ENCODE results near the gene ZNF835. TPM values are rescaled to one million over a fixed set of nuclear protein-coding genes. Genes with fewer than 3 reads are reported as not detected.

The ZNF835 gene
- polyA plus RNA-seq (2013) = 0.51 and 0.77 TPM in 2 replicates

DNA sequence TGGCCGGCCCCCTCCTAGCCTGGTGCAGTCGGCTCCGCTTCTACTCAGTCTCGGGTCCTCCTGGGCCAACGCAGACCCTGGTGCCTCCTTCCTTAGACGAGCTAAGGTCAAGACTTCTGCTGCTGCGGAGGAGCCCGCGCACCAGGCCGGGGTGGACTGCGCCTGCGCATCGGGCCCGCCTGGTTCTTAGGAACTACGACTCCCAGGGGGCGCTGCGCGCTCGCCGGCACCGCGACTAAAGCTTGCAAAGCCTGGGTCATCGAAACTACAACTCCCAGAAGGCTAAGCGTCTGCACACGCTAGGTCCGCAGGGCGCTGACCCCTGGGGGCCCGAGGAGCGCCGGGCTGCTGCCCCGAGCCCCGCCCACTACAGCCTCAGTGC lies at the start of gene ZNF835:
Gene ZNF835 (minus strand): TSS at position 145 of the 382 bp plus-strand sequence. CDS start 6,559 bp downstream, outside the sequence.
- no peak within 1 kb of the TSS for H4K91ac ChIP-seq (ENCODE audit: low read depth, low read length)
- H3K36me3 ChIP-seq (ENCODE audit: control insufficient read depth in 1 of 2, insufficient read depth in 2 of 2, low read length in 2 of 2) = no peaks in the 10 kb centered on the region
- H3K27me3 ChIP-seq (ENCODE audit: insufficient read depth, low read length) = no peaks in the 10 kb centered on the region
- H2AFZ ChIP-seq (ENCODE audit: insufficient read depth, low read length, poor library complexity) = peak within 1 kb of the TSS; percentile 65
- H3K4me3 ChIP-seq (ENCODE audit: low read depth, low read length) = peak within 1 kb of the TSS; percentile 53
- H3K14ac ChIP-seq (ENCODE audit: low read length) = no peak within 1 kb of the TSS
- H3K23ac ChIP-seq (ENCODE audit: low read length) = no peak within 1 kb of the TSS
- no peaks in the 10 kb centered on the region for H3K79me2 ChIP-seq (ENCODE audit: control insufficient read depth, insufficient read depth, low read length, poor library complexity)
- DNase-seq = peak; percentile 88 to 95
- H3K27ac ChIP-seq (ENCODE audit: low read depth, low read length) = no peak within 1 kb of the TSS
- H2AK5ac ChIP-seq (ENCODE audit: low read length) = no peak within 1 kb of the TSS
- no peak within 1 kb of the TSS for H2BK12ac ChIP-seq (ENCODE audit: low read length)
- no peak within 1 kb of the TSS for H3K18ac ChIP-seq (ENCODE audit: low read length)
- peak within 1 kb of the TSS; percentile 70 for H3K4me2 ChIP-seq (ENCODE audit: low read length)
- WGBS (ENCODE audit: extremely low coverage, insufficient coverage, insufficient read length) = no CpG with 5 or more reads among the region's 32 CpGs
- no peak within 1 kb of the TSS for H3K4ac ChIP-seq (ENCODE audit: low read depth, low read length)
- H3K9me3 ChIP-seq (ENCODE audit: insufficient read depth, low read depth, low read length) = peaks cover 34% of the 10 kb centered on the region
- no peak within 1 kb of the TSS for H2BK120ac ChIP-seq (ENCODE audit: insufficient read depth, low read length, poor library complexity)
- peaks cover 4 to 5% of the 10 kb centered on the region in 2 experiments for H3K4me1 ChIP-seq (ENCODE audit: control insufficient read depth in 1 of 2, insufficient read depth in 2 of 2, low read length in 2 of 2)
- H2BK5ac ChIP-seq (ENCODE audit: low read depth, low read length, poor library complexity) = no peak within 1 kb of the TSS
- H3K79me1 ChIP-seq (ENCODE audit: low read length) = no peaks in the 10 kb centered on the region
- peak within 1 kb of the TSS; percentile 5 for H4K12ac ChIP-seq (ENCODE audit: low read depth, low read length)
- peak within 1 kb of the TSS; percentile 68 for H4K8ac ChIP-seq (ENCODE audit: low read depth, low read length)
- no peak within 1 kb of the TSS for H3K9ac ChIP-seq (ENCODE audit: low read length)

DNA sequence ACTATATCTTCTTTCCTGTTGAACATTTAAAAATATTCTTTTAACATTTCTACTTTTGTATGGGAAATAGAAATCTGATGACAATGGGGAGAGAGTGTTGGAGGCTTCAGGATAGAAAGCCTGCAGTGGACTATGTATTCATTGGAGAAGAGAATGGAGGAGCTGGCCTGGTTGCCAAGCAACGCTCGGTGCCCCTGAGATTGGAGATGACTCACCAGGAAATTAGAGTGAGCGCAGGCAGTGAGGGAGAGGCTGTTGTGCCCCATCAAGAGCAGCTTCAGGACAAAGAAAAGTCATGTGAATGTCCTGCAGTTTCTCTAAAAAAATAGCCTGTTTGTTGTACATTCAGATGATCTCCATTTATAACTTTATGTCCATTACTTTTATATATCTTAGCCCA lies 48.7 kb upstream of the ZNF835 start:
- no peak overlapping the region for H2AFZ ChIP-seq (ENCODE audit: insufficient read depth, low read length, poor library complexity)
- no peak overlapping the region for H4K12ac ChIP-seq (ENCODE audit: low read depth, low read length)
- no peak overlapping the region for H4K91ac ChIP-seq (ENCODE audit: low read depth, low read length)
- H3K23ac ChIP-seq (ENCODE audit: low read length) = no peak overlapping the region
- H3K9ac ChIP-seq (ENCODE audit: low read length) = no peak overlapping the region
- peaks cover 13% of the 10 kb centered on the region for H3K9me3 ChIP-seq (ENCODE audit: insufficient read depth, low read depth, low read length)
- H3K4me2 ChIP-seq (ENCODE audit: low read length) = no peak overlapping the region
- no peaks in the 10 kb centered on the region for H3K4me1 ChIP-seq (ENCODE audit: control insufficient read depth in 1 of 2, insufficient read depth in 2 of 2, low read length in 2 of 2)
- no peak overlapping the region for H3K14ac ChIP-seq (ENCODE audit: low read length)
- no peak overlapping the region for H4K8ac ChIP-seq (ENCODE audit: low read depth, low read length)
- H3K4ac ChIP-seq (ENCODE audit: low read depth, low read length) = no peak overlapping the region
- no CpG with 5 or more reads among the region's 3 CpGs for WGBS (ENCODE audit: extremely low coverage, insufficient coverage, insufficient read length)
- no peak overlapping the region for H2BK120ac ChIP-seq (ENCODE audit: insufficient read depth, low read length, poor library complexity)
- H3K27me3 ChIP-seq (ENCODE audit: insufficient read depth, low read length) = no peaks in the 10 kb centered on the region
- H3K36me3 ChIP-seq (ENCODE audit: control insufficient read depth in 1 of 2, insufficient read depth in 2 of 2, low read length in 2 of 2) = no peaks in the 10 kb centered on the region
- no peaks in the 10 kb centered on the region for H3K79me1 ChIP-seq (ENCODE audit: low read length)
- no peak overlapping the region for H2AK5ac ChIP-seq (ENCODE audit: low read length)
- no peak overlapping the region for H2BK12ac ChIP-seq (ENCODE audit: low read length)
- no peak for DNase-seq
- H3K4me3 ChIP-seq (ENCODE audit: low read depth, low read length) = no peak overlapping the region
- H3K27ac ChIP-seq (ENCODE audit: low read depth, low read length) = no peak overlapping the region
- H3K79me2 ChIP-seq (ENCODE audit: control insufficient read depth, insufficient read depth, low read length, poor library complexity) = no peaks in the 10 kb centered on the region
- H2BK5ac ChIP-seq (ENCODE audit: low read depth, low read length, poor library complexity) = no peak overlapping the region
- no peak overlapping the region for H3K18ac ChIP-seq (ENCODE audit: low read length)

DNA sequence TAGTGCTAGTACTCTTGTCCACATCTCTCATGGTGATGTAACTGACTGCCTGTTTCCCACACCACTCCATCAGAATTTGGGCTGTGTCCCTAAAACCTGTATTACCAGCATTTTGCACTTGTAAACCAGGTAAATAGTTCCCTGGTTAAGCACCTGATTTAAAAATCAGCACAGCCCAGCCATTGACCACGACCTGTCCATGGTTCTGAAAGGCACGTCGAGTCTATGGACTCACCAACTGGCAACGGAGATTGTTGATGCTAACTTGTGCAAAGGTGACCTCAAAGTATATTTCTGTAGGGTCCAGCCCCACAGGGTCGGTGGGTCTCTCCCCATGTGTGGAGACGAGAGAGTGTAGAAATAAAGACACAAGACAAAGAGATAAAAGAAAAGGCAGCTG lies 46.7 kb upstream of the ZNF835 start:
- no peaks in the 10 kb centered on the region for H3K4me1 ChIP-seq (ENCODE audit: control insufficient read depth in 1 of 2, insufficient read depth in 2 of 2, low read length in 2 of 2)
- H3K36me3 ChIP-seq (ENCODE audit: control insufficient read depth in 1 of 2, insufficient read depth in 2 of 2, low read length in 2 of 2) = no peaks in the 10 kb centered on the region
- DNase-seq = peak in 1 of 2 donors; percentile 18
- no peak overlapping the region for H4K8ac ChIP-seq (ENCODE audit: low read depth, low read length)
- no peak overlapping the region for H3K4me3 ChIP-seq (ENCODE audit: low read depth, low read length)
- no peak overlapping the region for H2BK5ac ChIP-seq (ENCODE audit: low read depth, low read length, poor library complexity)
- H3K27ac ChIP-seq (ENCODE audit: low read depth, low read length) = no peak overlapping the region
- no peak overlapping the region for H2AFZ ChIP-seq (ENCODE audit: insufficient read depth, low read length, poor library complexity)
- H3K18ac ChIP-seq (ENCODE audit: low read length) = no peak overlapping the region
- H3K9me3 ChIP-seq (ENCODE audit: insufficient read depth, low read depth, low read length) = peaks cover 10% of the 10 kb centered on the region
- no peak overlapping the region for H3K23ac ChIP-seq (ENCODE audit: low read length)
- H3K79me2 ChIP-seq (ENCODE audit: control insufficient read depth, insufficient read depth, low read length, poor library complexity) = no peaks in the 10 kb centered on the region
- no peaks in the 10 kb centered on the region for H3K79me1 ChIP-seq (ENCODE audit: low read length)
- no peak overlapping the region for H2AK5ac ChIP-seq (ENCODE audit: low read length)
- no peak overlapping the region for H4K91ac ChIP-seq (ENCODE audit: low read depth, low read length)
- no peaks in the 10 kb centered on the region for H3K27me3 ChIP-seq (ENCODE audit: insufficient read depth, low read length)
- no CpG with 5 or more reads among the region's 6 CpGs for WGBS (ENCODE audit: extremely low coverage, insufficient coverage, insufficient read length)
- no peak overlapping the region for H4K12ac ChIP-seq (ENCODE audit: low read depth, low read length)
- H3K4me2 ChIP-seq (ENCODE audit: low read length) = no peak overlapping the region
- H2BK12ac ChIP-seq (ENCODE audit: low read length) = no peak overlapping the region
- no peak overlapping the region for H3K14ac ChIP-seq (ENCODE audit: low read length)
- H3K9ac ChIP-seq (ENCODE audit: low read length) = no peak overlapping the region
- no peak overlapping the region for H3K4ac ChIP-seq (ENCODE audit: low read depth, low read length)
- no peak overlapping the region for H2BK120ac ChIP-seq (ENCODE audit: insufficient read depth, low read length, poor library complexity)

DNA sequence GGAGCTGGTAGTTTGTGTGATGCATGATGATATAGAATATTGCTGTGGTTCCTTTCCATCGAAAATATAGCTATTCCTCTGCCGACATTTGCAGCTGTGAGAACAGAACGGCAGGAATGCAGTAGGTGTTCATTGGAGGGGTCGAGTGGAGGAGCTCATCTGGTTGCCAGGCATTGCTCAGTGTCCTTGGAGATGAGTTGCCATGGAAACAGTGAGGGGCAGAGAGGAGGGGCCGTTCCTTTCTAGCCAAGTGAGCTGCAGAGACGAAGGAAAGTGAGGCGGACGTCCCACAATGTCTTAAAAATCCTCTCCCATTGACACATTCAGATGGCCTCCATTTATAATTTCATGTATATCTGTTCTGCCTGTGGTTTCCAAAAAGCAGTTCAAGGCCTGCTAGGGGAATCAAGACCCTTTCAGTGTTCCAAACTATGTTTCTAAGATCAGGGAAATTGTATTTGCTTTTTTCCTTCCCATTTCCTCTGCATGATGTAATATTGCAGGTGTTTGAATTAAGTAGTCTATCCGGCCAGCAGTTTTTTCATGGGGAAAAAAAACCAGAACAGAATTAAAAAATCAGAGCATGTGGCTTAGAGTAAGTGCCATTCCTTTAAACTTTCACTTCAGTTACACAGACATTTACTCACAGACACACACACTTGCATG lies 41.2 kb upstream of the ZNF835 start:
- H3K18ac ChIP-seq (ENCODE audit: low read length) = no peak overlapping the region
- H3K27me3 ChIP-seq (ENCODE audit: insufficient read depth, low read length) = no peaks in the 10 kb centered on the region
- no peak overlapping the region for H3K4me2 ChIP-seq (ENCODE audit: low read length)
- H3K4me1 ChIP-seq (ENCODE audit: control insufficient read depth in 1 of 2, insufficient read depth in 2 of 2, low read length in 2 of 2) = no peaks in the 10 kb centered on the region
- no peak overlapping the region for H4K12ac ChIP-seq (ENCODE audit: low read depth, low read length)
- DNase-seq = no peak
- no peak overlapping the region for H2BK120ac ChIP-seq (ENCODE audit: insufficient read depth, low read length, poor library complexity)
- H3K27ac ChIP-seq (ENCODE audit: low read depth, low read length) = no peak overlapping the region
- H2AFZ ChIP-seq (ENCODE audit: insufficient read depth, low read length, poor library complexity) = no peak overlapping the region
- no peak overlapping the region for H2AK5ac ChIP-seq (ENCODE audit: low read length)
- no peak overlapping the region for H2BK5ac ChIP-seq (ENCODE audit: low read depth, low read length, poor library complexity)
- no peaks in the 10 kb centered on the region for H3K79me1 ChIP-seq (ENCODE audit: low read length)
- no peak overlapping the region for H2BK12ac ChIP-seq (ENCODE audit: low read length)
- no CpG with 5 or more reads among the region's 9 CpGs for WGBS (ENCODE audit: extremely low coverage, insufficient coverage, insufficient read length)
- no peak overlapping the region for H3K4ac ChIP-seq (ENCODE audit: low read depth, low read length)
- H3K14ac ChIP-seq (ENCODE audit: low read length) = no peak overlapping the region
- no peak overlapping the region for H3K23ac ChIP-seq (ENCODE audit: low read length)
- no peaks in the 10 kb centered on the region for H3K79me2 ChIP-seq (ENCODE audit: control insufficient read depth, insufficient read depth, low read length, poor library complexity)
- no peak overlapping the region for H4K91ac ChIP-seq (ENCODE audit: low read depth, low read length)
- no peak overlapping the region for H3K9ac ChIP-seq (ENCODE audit: low read length)
- H3K9me3 ChIP-seq (ENCODE audit: insufficient read depth, low read depth, low read length) = peaks cover 14% of the 10 kb centered on the region
- no peak overlapping the region for H3K4me3 ChIP-seq (ENCODE audit: low read depth, low read length)
- H3K36me3 ChIP-seq (ENCODE audit: control insufficient read depth in 1 of 2, insufficient read depth in 2 of 2, low read length in 2 of 2) = no peaks in the 10 kb centered on the region
- H4K8ac ChIP-seq (ENCODE audit: low read depth, low read length) = no peak overlapping the region

Data from trophoblast cell (in vitro differentiated cells and primary cell).